GM12878 (cell line): ENCODE data around the gene REST. TPM values are rescaled to one million over a fixed set of nuclear protein-coding genes. Genes with fewer than 3 reads are reported as not detected.

Experiments
- ATAC-seq: fragments of 200-7000 bp; cut with Tn5 transposase; 3 replicates; pipeline ENCODE4 v1.9.1; 2020; ENCODE audit warnings: mild to moderate bottlenecking, moderate library complexity
- BruUV-seq: library from RNA; stranded (reverse); fragments of 400-500 nt; replicated peaks from 2 replicates; lab custom pipeline; 2021; lab: Mats Ljungman, UMichigan
- CTCF ChIA-PET: fragments of 300-600 bp; sonication (Branson Sonifier 250); formaldehyde crosslinking; extraction: SDS; loops from one replicate; lab custom pipeline; 2021; ENCODE audit warnings: inconsistent platforms; lab: Yijun Ruan, JAX
- POLR2A ChIA-PET: fragments of 350-600 bp; formaldehyde crosslinking; extraction: SDS; loops from one replicate; lab custom pipeline; 2021; ENCODE audit warnings: inconsistent platforms; lab: Charles Lee
- RAD21 ChIA-PET: fragments of 300-600 bp; sonication (Branson Sonifier 250); formaldehyde crosslinking; loops from one replicate; lab custom pipeline; 2023; ENCODE audit warnings: antibody characterized with exemption; ENCODE audit not compliant: unreplicated experiment; lab: Charles Lee
- SMC1A ChIA-PET: fragments of 300-600 bp; sonication (Branson Sonifier 250); formaldehyde crosslinking; loops from one replicate; lab custom pipeline; 2023; ENCODE audit not compliant: unreplicated experiment, uncharacterized antibody; lab: Charles Lee
- DNase-seq: peaks from one replicate; pipeline ENCODE4 v3.0.0-alpha.2; 2011; ENCODE audit warnings: low read depth, low spot score
- FAIRE-seq: peaks from 3 replicates; lab custom pipeline; 2011; peaks lifted over from hg19 to GRCh38; lab: Jason Lieb, UNC
- H2AFZ ChIP-seq: 2 replicates; pipeline ENCODE4 v1.6.0; 2011; ENCODE audit warnings: low read depth, low read length, control low read depth; ENCODE audit not compliant: control insufficient read depth
- H3K27ac ChIP-seq: 2 replicates; pipeline ENCODE4 v1.5.1; 2011; ENCODE audit warnings: control low read depth; ENCODE audit not compliant: control insufficient read depth, insufficient read depth
- H3K27me3 ChIP-seq, 2 experiments: replicated peaks in 1 of 2; 2 replicates each; pipeline versions ENCODE4 v1.6.0 to v1.6.1; 2011; ENCODE audit warnings: low read length in 1 of 2; ENCODE audit not compliant: control insufficient read depth in 2 of 2, insufficient read depth in 2 of 2
- H3K36me3 ChIP-seq, 2 experiments: 2 replicates each; pipeline ENCODE4 v1.5.1; 2011; ENCODE audit warnings: low read length in 1 of 2; ENCODE audit not compliant: control insufficient read depth in 2 of 2, insufficient read depth in 2 of 2
- H3K4me1 ChIP-seq: 2 replicates; pipeline ENCODE4 v1.6.1; 2011; ENCODE audit warnings: mild to moderate bottlenecking, low read length, moderate library complexity, mixed read lengths; ENCODE audit not compliant: control insufficient read depth, insufficient read depth
- H3K4me2 ChIP-seq: 2 replicates; pipeline ENCODE4 v1.6.0; 2011; ENCODE audit warnings: control low read depth; ENCODE audit not compliant: control insufficient read depth, insufficient read depth
- H3K4me3 ChIP-seq: fragments of 200-600 bp; sonication (generic); 2 replicates; pipeline ENCODE4 v1.5.1; 2016
- H3K79me2 ChIP-seq: 2 replicates; pipeline ENCODE4 v1.6.0; 2011; ENCODE audit warnings: low read length; ENCODE audit not compliant: control insufficient read depth, insufficient read depth
- H3K9ac ChIP-seq: 2 replicates; pipeline ENCODE4 v1.8.0; 2011; ENCODE audit warnings: low read length, control low read depth, mixed read lengths; ENCODE audit not compliant: control insufficient read depth, insufficient read depth
- H3K9me3 ChIP-seq: replicated peaks from 3 replicates; pipeline ENCODE4 v1.5.1; 2011; ENCODE audit warnings: mild to moderate bottlenecking, low read length; ENCODE audit not compliant: control insufficient read depth, insufficient read depth
- H4K20me1 ChIP-seq: 2 replicates; pipeline ENCODE4 v1.6.0; 2011; ENCODE audit not compliant: control insufficient read depth, insufficient read depth
- BCL3 ChIP-seq: IDR thresholded peaks from 2 replicates; pipeline ENCODE4 v1.6.1; 2011; ENCODE audit warnings: borderline replicate concordance, low read depth, mild to moderate bottlenecking, moderate library complexity, low read length; ENCODE audit not compliant: insufficient read depth, poor library complexity, severe bottlenecking
- CHD2 ChIP-seq: IDR thresholded peaks from 2 replicates; pipeline ENCODE4 v1.6.1; 2011; ENCODE audit warnings: low read depth, low read length, improper control_type of control experiment, borderline replicate concordance
- EZH2 ChIP-seq: IDR thresholded peaks from 2 replicates; pipeline ENCODE4 v1.6.1; 2012; ENCODE audit warnings: low read depth, mild to moderate bottlenecking, control low read depth, inconsistent platforms, low read length, borderline replicate concordance; ENCODE audit not compliant: control insufficient read depth
- NR2C1 ChIP-seq: fragments of 450-650 bp; IDR thresholded peaks from 2 replicates; pipeline ENCODE4 v1.6.1; 2017; ENCODE audit warnings: antibody characterized with exemption, mild to moderate bottlenecking, moderate library complexity
- RAD51 ChIP-seq: fragments of 450-650 bp; IDR thresholded peaks from 2 replicates; pipeline ENCODE4 v1.6.1; 2016; ENCODE audit warnings: moderate library complexity, mild to moderate bottlenecking, inconsistent platforms
- TCF12 ChIP-seq: IDR thresholded peaks from 2 replicates; pipeline ENCODE4 v1.6.1; 2011; ENCODE audit warnings: low read depth, mild to moderate bottlenecking, low read length
- USF1 ChIP-seq: IDR thresholded peaks from 2 replicates; pipeline ENCODE4 v1.6.1; 2011; ENCODE audit warnings: borderline replicate concordance, low read depth, mild to moderate bottlenecking, moderate library complexity, mixed read lengths, low read length; ENCODE audit not compliant: insufficient read depth; ENCODE audit errors: extremely low read length
- ZBED1 ChIP-seq: IDR thresholded peaks from 2 replicates; pipeline ENCODE4 v1.6.1; 2016; ENCODE audit warnings: borderline replicate concordance
- ZNF24 ChIP-seq: fragments of 450-650 bp; IDR thresholded peaks from 2 replicates; pipeline ENCODE4 v1.6.1; 2017; ENCODE audit warnings: antibody characterized with exemption, mild to moderate bottlenecking
- ZNF384 ChIP-seq: IDR thresholded peaks from 2 replicates; pipeline ENCODE4 v1.6.1; 2012; ENCODE audit warnings: low read depth, mild to moderate bottlenecking, low read length, improper control_type of control experiment, borderline replicate concordance
- whole genome bisulfite sequencing: methylation state at CpG from one replicate; pipeline ENCODE4 v1.1.6; 2016; ENCODE audit warnings: low lambda C conversion rate; ENCODE audit not compliant: insufficient replicate concordance, insufficient coverage; ENCODE audit errors: missing lambda C conversion rate; 5-methylcytosine and 5-hydroxymethylcytosine counted together
- in situ Hi-C: fragments of 300-500 bp; cut with MboI; formaldehyde crosslinking; loops from 9 replicates; pipeline ENCODE4 v1.14.3; 2018; ENCODE audit warnings: mixed read lengths
- intact Hi-C: fragments of 100-400 bp; cut with micrococcal nuclease; formaldehyde crosslinking; loops from one replicate; pipeline ENCODE4 v1.14.2; 2022; ENCODE audit not compliant: unreplicated experiment
- polyA plus RNA-seq, 11 experiments: library from polyadenylated mRNA; depleted of rRNA in 4 of 11; unstranded in 6 of 11; stranded (reverse) in 5 of 11; fragments of >200 nt; fragmentation: Nextera tagmentation in 4 of 11; fragmentation: Illumina TruSeq in 1 of 11; extraction: Ambion mirVana in 4 of 11; extraction: Trizol in 1 of 11; gene quantifications; 1 replicate in 1 of 11; 2 replicates in 10 of 11; pipeline versions ENCODE4 v1.2.1 to v1.2.3, GENCODE V29; 2011 to 2016; ENCODE audit warnings: inconsistent platforms in 2 of 11, missing spikeins in 2 of 11, low read depth in 1 of 11
- total RNA-seq, 4 experiments: library from RNA; depleted of rRNA in 3 of 4; stranded (reverse); fragments of >200 nt in 3 of 4; fragmentation: Illumina TruSeq in 1 of 4; extraction: Trizol in 1 of 4; gene quantifications; 2 replicates each; pipeline versions ENCODE4 v1.2.1 to v1.2.3, GENCODE V29; 2013 to 2021
- TF ChIP-seq, protein P1 (sequence below): fragments of 450-650 bp; IDR thresholded peaks from 2 replicates; pipeline ENCODE4 v1.6.1; 2017; ENCODE audit warnings: mild to moderate bottlenecking, low read depth, inconsistent platforms; ENCODE audit not compliant: poor library complexity, severe bottlenecking

The REST gene
- total and polyA plus RNA-seq, 10 of the 15 experiments (the other 5 are each of a cell fraction or from before 2014, with no cell fraction given): 3.7 to 36.3 (median 20.4) TPM

- no peak overlapping the region for H2AFZ ChIP-seq
- H3K4me1 ChIP-seq: no peaks in the 10 kb centered on the region
- ChIA-PET SMC1A (interaction anchor here (0.7 to 2.0 kb wide), 6 partner anchors 8 to 173 kb away, joined by 3 to 7 read pairs (median 4); partner anchors contain the start of genes NOA1 and POLR2B), POLR2A (interaction anchor here (4.1 kb wide), 1 partner anchor 10 kb away, joined by 21 read pairs; the partner anchor contains the start of gene POLR2B), RAD21 (interaction anchor here (2.5 to 3.8 kb wide), 2 partner anchors 10 to 13 kb away, joined by 11 to 12 read pairs; partner anchors contain the start of gene NOA1)
- no TSS peak for BruUV-seq
- in situ Hi-C loops (no loop called here), intact Hi-C loops (no loop called here)
- no peaks in the 10 kb centered on the region for H3K27me3 ChIP-seq
- no peak overlapping the region for H3K9ac ChIP-seq
- no peak overlapping the region for H3K4me2 ChIP-seq
- ATAC-seq: no peak
- FAIRE-seq: no peak
- H3K27ac ChIP-seq: no peak overlapping the region
- no peak for DNase-seq
- TF ChIP-seq BCL3 (no peak), TCF12 (no peak), ZBED1 (no peak), ZNF24 (no peak), NR2C1 (no peak), RAD51 (no peak), ZNF384 (no peak), EZH2 (no peak), CHD2 (no peak), USF1 (no peak)
- TF ChIP-seq, protein P1, sequence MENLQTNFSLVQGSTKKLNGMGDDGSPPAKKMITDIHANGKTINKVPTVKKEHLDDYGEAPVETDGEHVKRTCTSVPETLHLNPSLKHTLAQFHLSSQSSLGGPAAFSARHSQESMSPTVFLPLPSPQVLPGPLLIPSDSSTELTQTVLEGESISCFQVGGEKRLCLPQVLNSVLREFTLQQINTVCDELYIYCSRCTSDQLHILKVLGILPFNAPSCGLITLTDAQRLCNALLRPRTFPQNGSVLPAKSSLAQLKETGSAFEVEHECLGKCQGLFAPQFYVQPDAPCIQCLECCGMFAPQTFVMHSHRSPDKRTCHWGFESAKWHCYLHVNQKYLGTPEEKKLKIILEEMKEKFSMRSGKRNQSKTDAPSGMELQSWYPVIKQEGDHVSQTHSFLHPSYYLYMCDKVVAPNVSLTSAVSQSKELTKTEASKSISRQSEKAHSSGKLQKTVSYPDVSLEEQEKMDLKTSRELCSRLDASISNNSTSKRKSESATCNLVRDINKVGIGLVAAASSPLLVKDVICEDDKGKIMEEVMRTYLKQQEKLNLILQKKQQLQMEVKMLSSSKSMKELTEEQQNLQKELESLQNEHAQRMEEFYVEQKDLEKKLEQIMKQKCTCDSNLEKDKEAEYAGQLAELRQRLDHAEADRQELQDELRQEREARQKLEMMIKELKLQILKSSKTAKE: no peak
- TF ChIP-seq, all 136 proteins: peak for 0
- no peak overlapping the region for H3K4me3 ChIP-seq
- no peaks in the 10 kb centered on the region for H4K20me1 ChIP-seq
- 84% methylated on average over 6 of the region's 6 CpGs for WGBS
- peaks cover 17% of the 10 kb centered on the region for H3K79me2 ChIP-seq
- H3K36me3 ChIP-seq: peaks cover 8 to 50% of the 10 kb centered on the region in 2 experiments
- H3K9me3 ChIP-seq: no peaks in the 10 kb centered on the region
- CTCF ChIA-PET: interaction anchor here (1.1 to 1.4 kb wide), 4 partner anchors 10 to 48 kb away, joined by 3 to 7 read pairs (median 3); no protein-coding TSS in a partner anchor
These were observed 82.6 kb downstream of the REST start for GRCh38 chr4:56990109-56990905.
